ENCODE measurements around the gene TUT1.
"Not testable (repeated sequence)": the region's sequence is repeated elsewhere in the genome, so short reads cannot be mapped to it uniquely, and the experiment has no call there.

TUT1 gene

GRCh38 chr11:62603776-62604299, 12.5 kb upstream of the TUT1 start:
- peak; percentile 47 for DNase-seq

- no peak for DNase-seq
These were observed 11.7 kb upstream of the TUT1 start for GRCh38 chr11:62603072-62603408.

- DNase-seq, result no peak
These were observed 11.1 kb upstream of the TUT1 start for GRCh38 chr11:62602141-62603071.

- DNase-seq, result peak; percentile 100
These were observed 10.2 kb upstream of the TUT1 start, which contains the start of gene MTA2 for GRCh38 chr11:62601372-62602140. MTA2 (minus strand) TSS chr11:62601865; CDS start chr11:62601450, 415 bp downstream.

- DNase-seq, result peak; percentile 65
These were observed 9.7 kb upstream of the TUT1 start for GRCh38 chr11:62601122-62601371.

- peak; percentile 36 for DNase-seq
These were observed 9.2 kb upstream of the TUT1 start for GRCh38 chr11:62600367-62601121.

- DNase-seq, result no peak
These were observed 8.6 kb upstream of the TUT1 start for GRCh38 chr11:62599901-62600300.

GRCh38 chr11:62599069-62599696, 7.9 kb upstream of the TUT1 start:
- DNase-seq, result peak; percentile 100

GRCh38 chr11:62595124-62595523, 3.8 kb upstream of the TUT1 start:
- no peak for DNase-seq

GRCh38 chr11:62593434-62594044, 2.2 kb upstream of the TUT1 start:
- DNase-seq, result peak; percentile 96

GRCh38 chr11:62592989-62593421, 1.7 kb upstream of the TUT1 start:
- no peak for DNase-seq

GRCh38 chr11:62592146-62592815, 958 bp upstream of the TUT1 start:
- DNase-seq, result no peak

GRCh38 chr11:62588966-62589637, 2.2 kb downstream of the TUT1 start:
- peak; percentile 73 for DNase-seq

- not testable (repeated sequence) for DNase-seq
These were observed 6.0 kb downstream of the TUT1 start for GRCh38 chr11:62585356-62585755.

GRCh38 chr11:62581735-62582134, 9.6 kb downstream of the TUT1 start:
- not testable (repeated sequence) for DNase-seq

- DNase-seq, result no peak
These were observed 10.2 kb downstream of the TUT1 start for GRCh38 chr11:62580959-62581715.

- no peak for DNase-seq
These were observed 12.1 kb downstream of the TUT1 start for GRCh38 chr11:62579252-62579651.

- DNase-seq, result no peak
These were observed 12.8 kb downstream of the TUT1 start for GRCh38 chr11:62578541-62578940.

GRCh38 chr11:62577046-62577714, 14.1 kb downstream of the TUT1 start:
- DNase-seq, result no peak

GRCh38 chr11:62575837-62576236, 15.5 kb downstream of the TUT1 start:
- DNase-seq, result no peak

Measured in hematopoietic multipotent progenitor cell treated with erythropoietin and hydrocortisone succinate and interleukin-3 and kit ligand, for 4 days (in vitro differentiated cells).